Aorta (tissue), 5 donors: ENCODE measurements around the gene MIPOL1. TPM values are rescaled to one million over a fixed set of nuclear protein-coding genes. Genes with fewer than 3 reads are reported as not detected.
A peak's percentile ranks its signal among the peaks of the same experiment; 100 is the strongest.
"Not testable (repeated sequence)": the region's sequence is repeated elsewhere in the genome, so short reads cannot be mapped to it uniquely, and the experiment has no call there.

Source experiments
- ATAC-seq: fragments of 200-7000 bp; cut with Tn5 transposase; one replicate; pipeline ENCODE4 v1.9.1; 2022; ENCODE audit warnings: moderate library complexity; ENCODE audit not compliant: low FRiP score
- DNase-seq, 2 donors: peaks; one replicate each; pipeline ENCODE4 v3.0.0-alpha.2; 2020
- H3K27ac ChIP-seq, 2 donors: one replicate each; pipeline ENCODE4 v1.5.1; 2013; ENCODE audit warnings: low read length in 2 of 2, mild to moderate bottlenecking in 2 of 2, moderate library complexity in 2 of 2, control low read depth in 1 of 2, inconsistent platforms in 1 of 2, low read depth in 1 of 2
- H3K27me3 ChIP-seq, 2 donors: one replicate each; pipeline ENCODE4 v1.6.1; 2013; ENCODE audit warnings: control low read depth in 1 of 2, low read length in 1 of 2, mild to moderate bottlenecking in 1 of 2, moderate library complexity in 1 of 2; ENCODE audit not compliant: insufficient read depth in 2 of 2, control insufficient read depth in 1 of 2
- H3K36me3 ChIP-seq, 2 donors: one replicate each; pipeline ENCODE4 v1.6.1; 2013; ENCODE audit warnings: control low read depth in 1 of 2, low read length in 1 of 2, mild to moderate bottlenecking in 1 of 2; ENCODE audit not compliant: insufficient read depth in 2 of 2, control insufficient read depth in 1 of 2
- H3K4me1 ChIP-seq, 2 donors: one replicate each; pipeline ENCODE4 v1.6.1; 2013; ENCODE audit warnings: low read length in 2 of 2, control low read depth in 1 of 2, mild to moderate bottlenecking in 1 of 2, moderate library complexity in 1 of 2; ENCODE audit not compliant: insufficient read depth in 2 of 2, control insufficient read depth in 1 of 2
- H3K4me3 ChIP-seq, 2 donors: one replicate each; pipeline ENCODE4 v1.5.1; 2013; ENCODE audit warnings: low read length in 2 of 2, control low read depth in 1 of 2, mild to moderate bottlenecking in 1 of 2
- H3K9me3 ChIP-seq: one replicate; pipeline ENCODE4 v1.6.1; 2013; ENCODE audit warnings: mild to moderate bottlenecking, low read length; ENCODE audit not compliant: control insufficient read depth
- WGBS, 2 donors: extraction: QIAGEN DNeasy Blood & Tissue Kit; methylation state at CpG; one replicate each; pipeline ENCODE4 v1.1.7; 2013; 5-methylcytosine and 5-hydroxymethylcytosine counted together
- intact Hi-C, 2 donors: fragments of 100-400 bp; cut with DNase I; formaldehyde crosslinking; loops; one replicate each; pipeline versions ENCODE4 v1.14.2 to v1.15.0; 2022
- polyA plus RNA-seq, 2 donors: library from polyadenylated mRNA; stranded (reverse); fragments of 200-250 nt; gene quantifications; one replicate each; pipeline ENCODE4 v1.2.3, GENCODE V29; 2013
- total RNA-seq, 2 donors: library from RNA; stranded (reverse); fragmentation: NEBNext Ultra II Directional; extraction: Animal tissue kit (Norgen Biotek cat#: 25700); gene quantifications; one replicate each; pipeline ENCODE4 v1.2.1, GENCODE V29; 2021
- donor health status: healthy with polysubstance abuse.
- donor health status: Bipolar disorder and iron deficiency.
- donor health status: DM: no; HTN: no; CAD: no.
- donor health status: DM: no; HTN: no; CAD: no.
- donor health status: DM: yes; HTN: yes; CAD: no.

Gene MIPOL1
- total and polyA plus RNA-seq, 4 donors = 3.4 to 20.6 (median 11.9) TPM

- DNase-seq = no peak
- Histone ChIP-seq H3K27me3 (no peaks in the 10 kb centered on the region), H3K4me1 (no peaks in the 10 kb centered on the region), H3K27ac (peak overlapping the region; percentile 31 to 98), H3K9me3 (no peaks in the 10 kb centered on the region), H3K36me3 (no peaks in the 10 kb centered on the region), H3K4me3 (peak overlapping the region; percentile 68 to 94)
- 89 to 90% methylated on average over 17 of the region's 17 CpGs for WGBS, 2 donors
- intact Hi-C loops = loop anchor here in 1 of 2 donors (5.0 kb wide), 1 partner anchor 535 kb away; the partner anchor contains the start of gene PAX9
- ATAC-seq = no peak
These were observed 925 bp upstream of the MIPOL1 start for GRCh38 chr14:37196604-37197420.

- Histone ChIP-seq H3K9me3 (no peaks in the 10 kb centered on the region), H3K4me1 (no peaks in the 10 kb centered on the region), H3K27me3 (no peaks in the 10 kb centered on the region), H3K36me3 (no peaks in the 10 kb centered on the region), H3K4me3 (peak overlapping the region; percentile 68 to 94), H3K27ac (peak overlapping the region; percentile 38 to 96)
- DNase-seq = no peak
- WGBS, 2 donors = 3 to 4% methylated on average over 11 of the region's 11 CpGs
- ATAC-seq = peak; percentile 23
- intact Hi-C loops = loop anchor here in 1 of 2 donors (5.0 kb wide), 1 partner anchor 536 kb away; the partner anchor contains the start of gene PAX9
These were observed 499 bp downstream of the MIPOL1 start for GRCh38 chr14:37198273-37198598.

- ATAC-seq (no peak), DNase-seq (no peak)
- Histone ChIP-seq H3K4me1 (no peaks in the 10 kb centered on the region), H3K27ac (no peak overlapping the region), H3K9me3 (no peaks in the 10 kb centered on the region), H3K27me3 (no peaks in the 10 kb centered on the region), H3K4me3 (no peak overlapping the region), H3K36me3 (no peaks in the 10 kb centered on the region)
- WGBS, 2 donors = 89 to 93% methylated on average over 5 of the region's 5 CpGs
- intact Hi-C loops = loop anchor here in 1 of 2 donors (5.0 kb wide), 1 partner anchor 537 kb away; the partner anchor contains the start of gene PAX9
These were observed 1.2 kb downstream of the MIPOL1 start for GRCh38 chr14:37198907-37199306.

- Histone ChIP-seq H3K36me3 (no peaks in the 10 kb centered on the region), H3K4me1 (no peaks in the 10 kb centered on the region), H3K4me3 (no peak overlapping the region), H3K27me3 (no peaks in the 10 kb centered on the region), H3K27ac (no peak overlapping the region), H3K9me3 (peaks cover 2% of the 10 kb centered on the region)
- DNase-seq = no peak
- intact Hi-C loops = no loop called here
- 94% methylated on average over 2 of the region's 2 CpGs for WGBS, 2 donors
- no peak for ATAC-seq
These were observed 4.0 kb downstream of the MIPOL1 start for GRCh38 chr14:37201724-37202123.

- Histone ChIP-seq H3K4me1 (no peaks in the 10 kb centered on the region), H3K27me3 (no peaks in the 10 kb centered on the region), H3K4me3 (no peak overlapping the region), H3K9me3 (peaks cover 2% of the 10 kb centered on the region), H3K27ac (no peak overlapping the region), H3K36me3 (no peaks in the 10 kb centered on the region)
- no peak for ATAC-seq
- WGBS, 2 donors = 79 to 80% methylated on average over 2 of the region's 2 CpGs
- intact Hi-C loops = no loop called here
- DNase-seq = no peak
These were observed 4.5 kb downstream of the MIPOL1 start for GRCh38 chr14:37202265-37202664.

- H3K27ac ChIP-seq = no peak overlapping the region
- H3K27me3 ChIP-seq = no peaks in the 10 kb centered on the region
- DNase-seq = no peak
- ATAC-seq = no peak
- intact Hi-C loops = no loop called here
- H3K9me3 ChIP-seq = peaks cover 2% of the 10 kb centered on the region
- H3K4me3 ChIP-seq = no peak overlapping the region
- H3K4me1 ChIP-seq = no peaks in the 10 kb centered on the region
- WGBS, 2 donors = 93 to 96% methylated on average over 2 of the region's 2 CpGs
- no peaks in the 10 kb centered on the region for H3K36me3 ChIP-seq
These were observed 5.1 kb downstream of the MIPOL1 start for GRCh38 chr14:37202812-37203211.

- no peak overlapping the region for H3K27ac ChIP-seq
- no peaks in the 10 kb centered on the region for H3K27me3 ChIP-seq
- WGBS, 2 donors = 95 to 100% methylated on average over 1 of the region's 1 CpG
- H3K9me3 ChIP-seq = peaks cover 2% of the 10 kb centered on the region
- intact Hi-C loops = no loop called here
- no peak overlapping the region for H3K4me3 ChIP-seq
- ATAC-seq = no peak
- no peaks in the 10 kb centered on the region for H3K4me1 ChIP-seq
- no peak for DNase-seq
- H3K36me3 ChIP-seq = no peaks in the 10 kb centered on the region
These were observed 5.7 kb downstream of the MIPOL1 start for GRCh38 chr14:37203423-37203822.

- ATAC-seq, H3K27me3 ChIP-seq, DNase-seq, intact Hi-C loops, H3K4me1 ChIP-seq, H3K27ac ChIP-seq, H3K9me3 ChIP-seq, H3K36me3 ChIP-seq, H3K4me3 ChIP-seq: not testable (repeated sequence)
- WGBS, 2 donors = 98% methylated on average over 7 of the region's 7 CpGs
These were observed 8.2 kb downstream of the MIPOL1 start for GRCh38 chr14:37205623-37206605.
